Ishikawa (cell line): ENCODE measurements around the gene CDC42EP3.

Experiments
- CREB1 ChIP-seq: IDR thresholded peaks from 2 replicates; pipeline ENCODE4 v1.6.1; 2012; ENCODE audit warnings: low read depth
- EP300 ChIP-seq: IDR thresholded peaks from 2 replicates; pipeline ENCODE4 v1.6.1; 2012; ENCODE audit warnings: borderline replicate concordance
- MAX ChIP-seq: IDR thresholded peaks from 2 replicates; pipeline ENCODE4 v1.6.1; 2012
- RAD21 ChIP-seq: IDR thresholded peaks from 2 replicates; pipeline ENCODE4 v1.6.1; 2012; ENCODE audit warnings: low read depth
- TAF1 ChIP-seq: IDR thresholded peaks from 2 replicates; pipeline ENCODE4 v1.6.1; 2012; ENCODE audit warnings: low read depth, mild to moderate bottlenecking
- TEAD4 ChIP-seq: IDR thresholded peaks from 2 replicates; pipeline ENCODE4 v1.6.1; 2012

DNA sequence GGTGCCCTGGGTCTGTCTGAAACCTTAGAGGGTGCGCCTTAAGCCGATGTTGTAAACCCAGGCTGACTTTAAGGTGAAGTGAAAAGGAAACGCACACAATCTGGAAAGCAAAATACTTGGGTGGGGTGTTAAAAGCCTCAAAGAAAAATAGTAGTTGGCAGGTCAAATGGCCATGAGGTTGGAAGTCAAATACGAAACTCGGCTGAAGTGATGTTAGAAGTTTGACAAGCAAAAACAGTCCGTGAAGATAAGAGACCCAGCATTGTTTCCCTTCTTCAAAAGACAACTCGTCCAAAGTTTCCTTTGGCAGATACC is 1.4 kb upstream of the CDC42EP3 start:
- TF ChIP-seq MAX = no peak
- no peak for TF ChIP-seq TAF1
- no peak for TF ChIP-seq EP300
- TF ChIP-seq CREB1 = no peak
- no peak for TF ChIP-seq RAD21
- TF ChIP-seq TEAD4 = no peak
